KBM-7 (cell line): ENCODE data around the gene SBNO1.
"Not testable (repeated sequence)": the region's sequence is repeated elsewhere in the genome, so short reads cannot be mapped to it uniquely, and the experiment has no call there.

Experiments
- DNase-seq: peaks from one replicate; pipeline ENCODE4 v3.0.0-alpha.2; 2015
- in situ Hi-C: fragments of 300-500 bp; cut with MboI; formaldehyde crosslinking; loops from 2 replicates; pipeline ENCODE4 v1.14.3; 2020; ENCODE audit warnings: low sequenced_read_pairs, low pct_unique_long_range_greater_than_20kb, mixed read lengths

Gene SBNO1

GRCh38 chr12:123258593-123258992 lies 106.1 kb downstream of the SBNO1 start:
- no peak for DNase-seq
- in situ Hi-C loops: no loop called here

DNA sequence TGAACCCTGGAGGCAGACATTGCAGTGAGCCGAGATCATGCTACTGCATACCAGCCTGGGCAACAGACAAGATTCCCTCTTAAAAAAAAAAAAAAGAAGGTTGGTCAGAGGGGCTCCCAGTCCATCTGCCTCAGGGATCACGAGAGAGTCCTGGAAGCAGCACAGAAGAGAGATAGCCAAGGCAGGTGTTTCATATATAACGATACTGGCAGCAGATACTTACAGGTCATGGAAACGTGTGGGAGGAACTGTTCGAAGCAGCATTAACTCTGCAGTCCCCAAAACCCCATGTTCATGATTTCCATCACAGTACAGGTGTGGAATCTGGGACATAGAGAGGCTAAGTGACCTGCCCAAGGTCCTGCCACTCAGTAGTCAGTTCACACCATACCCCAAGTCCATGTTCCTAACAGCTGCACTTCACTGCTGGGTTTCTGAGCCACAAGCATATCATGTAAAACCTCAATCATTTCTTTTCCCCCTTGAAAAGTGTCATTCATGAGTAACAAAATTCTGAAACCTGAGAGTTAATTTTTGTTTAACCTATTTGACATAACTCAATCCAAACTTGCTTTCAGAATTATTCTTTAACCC lies 109.7 kb downstream of the SBNO1 start:
- DNase-seq: no peak
- in situ Hi-C loops: no loop called here

- in situ Hi-C loops: no loop called here
- no peak for DNase-seq
Measured at GRCh38 chr12:123253641-123254459, 110.8 kb downstream of the SBNO1 start.

GRCh38 chr12:123252365-123252764 lies 112.3 kb downstream of the SBNO1 start:
- in situ Hi-C loops, DNase-seq: not testable (repeated sequence)

DNA sequence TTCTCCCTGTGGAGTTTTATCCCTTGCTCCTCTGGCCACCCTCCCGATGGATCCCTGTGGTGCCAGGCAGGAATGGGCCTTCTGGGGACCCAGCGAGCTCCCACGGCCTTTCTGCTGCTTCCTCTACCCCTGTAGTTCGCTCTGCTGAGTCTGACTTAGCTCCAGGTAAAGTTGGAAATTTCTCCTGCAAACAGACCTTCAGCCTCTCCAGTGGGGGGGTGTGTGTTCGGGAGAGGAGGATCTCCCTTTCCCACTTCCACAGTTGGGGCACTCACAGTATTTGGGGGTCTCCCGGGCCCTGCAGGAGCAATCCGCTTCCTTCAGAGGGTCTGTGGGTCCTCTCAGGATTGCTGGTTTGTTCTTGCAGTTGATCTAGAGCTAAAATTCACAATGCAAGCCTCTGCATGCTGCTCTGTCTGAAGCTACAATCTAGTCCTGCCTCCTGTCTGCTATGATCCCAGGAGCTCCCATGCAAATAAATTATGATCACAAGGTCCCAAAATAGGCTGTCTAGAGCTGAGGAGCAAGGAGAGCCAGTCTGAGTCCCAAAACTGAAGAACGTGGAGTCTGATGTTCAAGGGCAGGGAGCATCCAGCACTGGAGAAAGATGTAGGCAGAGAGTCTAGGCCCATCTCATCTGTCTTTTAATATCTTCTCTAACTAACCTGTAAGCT lies 113.1 kb downstream of the SBNO1 start:
- DNase-seq: no peak
- in situ Hi-C loops: no loop called here

DNA sequence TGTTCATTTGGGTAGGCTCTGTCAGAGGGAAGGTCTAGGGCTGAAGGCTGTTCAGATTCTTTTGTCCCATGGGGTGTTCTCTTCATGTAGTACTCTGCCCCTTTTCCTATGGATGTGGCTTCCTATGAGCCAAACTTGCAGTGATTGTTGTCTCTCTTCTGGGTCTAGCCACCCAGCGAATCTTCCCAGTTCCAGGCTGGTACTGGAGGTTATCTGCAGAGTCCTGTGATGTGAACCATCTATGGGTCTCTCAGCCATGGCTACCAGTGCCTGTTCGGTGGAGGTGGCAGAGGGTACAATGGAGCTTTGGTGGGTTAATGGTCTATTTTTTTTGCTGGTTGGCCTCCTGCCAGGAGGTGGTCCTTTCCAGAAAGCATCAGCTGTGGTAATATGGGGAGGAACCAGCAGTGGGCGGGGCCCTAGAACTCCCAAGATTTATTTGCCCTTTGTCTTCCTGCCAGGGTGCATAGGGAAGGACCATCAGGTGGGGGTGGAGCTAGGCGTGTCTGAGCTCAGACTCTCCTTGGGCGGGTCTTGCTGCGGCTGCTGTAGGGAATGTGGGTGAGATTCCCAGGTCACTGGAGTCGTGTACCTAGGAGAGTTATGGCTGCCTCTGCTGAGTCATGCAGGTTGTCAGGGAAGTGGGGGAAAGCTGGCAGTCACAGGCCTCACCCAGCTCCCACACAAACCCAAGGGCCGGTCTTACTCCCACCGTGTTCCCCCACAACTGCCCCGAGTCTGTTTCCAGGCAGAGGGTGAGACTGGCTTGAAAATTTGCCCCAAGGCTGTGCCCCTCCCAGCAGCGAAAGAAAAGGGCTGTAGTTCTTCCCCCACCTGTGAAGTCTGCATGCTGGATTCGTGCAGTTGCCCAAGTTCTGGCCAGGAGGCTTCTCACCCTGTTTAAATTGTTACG lies 113.9 kb downstream of the SBNO1 start:
- in situ Hi-C loops: no loop called here
- DNase-seq: no peak

- in situ Hi-C loops: loop anchor here (25.0 kb wide), 1 partner anchor 387 kb away; no protein-coding TSS in a partner anchor
- DNase-seq: not testable (repeated sequence)
Measured at GRCh38 chr12:123248996-123249741, 115.5 kb downstream of the SBNO1 start.

DNA sequence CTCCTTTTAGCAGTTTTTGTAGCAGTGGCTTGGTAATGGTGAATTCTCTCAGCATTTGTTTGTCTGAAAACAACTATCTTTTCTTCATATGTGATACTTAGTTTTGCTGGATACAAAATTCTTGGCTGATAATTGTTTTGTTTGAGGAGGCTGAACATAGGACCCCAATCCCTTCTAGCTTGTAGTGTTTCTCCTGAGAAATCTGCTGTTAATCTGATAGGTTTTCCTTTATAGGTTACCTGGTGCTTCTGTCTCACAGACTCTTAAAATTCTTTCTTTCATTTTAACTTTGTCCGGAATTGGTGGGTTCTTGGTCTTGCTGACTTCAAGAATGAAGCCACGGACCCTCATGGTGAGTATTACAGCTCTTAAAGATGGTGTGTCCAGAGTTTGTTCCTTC lies 116.5 kb downstream of the SBNO1 start:
- in situ Hi-C loops: loop anchor here (25.0 kb wide), 1 partner anchor 386 kb away; no protein-coding TSS in a partner anchor

GRCh38 chr12:123245678-123246077 lies 119.0 kb downstream of the SBNO1 start:
- in situ Hi-C loops: loop anchor here (25.0 kb wide), 1 partner anchor 383 kb away; no protein-coding TSS in a partner anchor
- DNase-seq: no peak

More for the DNA sequence above, 116.5 kb downstream of the SBNO1 start:
- DNase-seq: not testable (repeated sequence)

GRCh38 chr12:123243671-123244262 lies 120.9 kb downstream of the SBNO1 start:
- in situ Hi-C loops: loop anchor here (25.0 kb wide), 1 partner anchor 381 kb away; no protein-coding TSS in a partner anchor
- no peak for DNase-seq

DNA sequence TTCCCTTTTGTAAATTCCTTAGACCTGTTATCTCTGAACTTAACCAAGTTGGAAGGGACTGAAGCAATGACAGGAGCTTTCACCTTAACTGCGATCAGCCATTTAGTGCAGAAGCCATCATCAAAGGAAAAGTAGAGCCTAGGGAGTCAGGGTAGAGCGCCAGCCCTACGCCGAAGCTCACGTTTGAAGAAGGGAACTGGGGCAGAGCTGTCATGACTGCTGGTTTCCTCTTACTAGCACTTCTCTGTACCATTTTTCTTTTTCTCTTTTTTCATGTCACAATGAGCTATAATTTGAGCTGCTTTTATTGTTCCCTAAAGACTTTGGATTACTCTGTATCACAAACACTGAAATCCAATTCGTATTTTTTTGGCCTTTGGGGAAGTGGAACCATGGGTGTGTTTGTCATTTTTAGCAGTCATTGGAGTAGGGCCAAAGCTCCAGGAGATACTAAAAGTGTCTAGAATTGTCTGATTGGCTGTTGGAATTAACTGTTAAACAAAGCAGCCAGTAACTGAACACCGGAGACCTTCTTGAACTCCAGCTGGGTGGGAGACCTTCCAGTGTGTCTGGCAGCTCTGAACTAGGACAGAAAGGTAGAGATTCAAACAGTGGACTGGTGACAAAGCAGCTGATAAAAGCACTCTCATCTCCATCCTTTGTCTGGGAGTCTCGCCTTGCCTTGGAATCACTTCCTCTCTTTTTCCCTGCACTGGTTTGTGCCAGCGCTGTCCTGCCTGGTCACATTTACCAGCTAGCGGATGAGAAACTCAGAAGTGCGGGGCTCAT lies 122.3 kb downstream of the SBNO1 start:
- in situ Hi-C loops: loop anchor here (25.0 kb wide), 1 partner anchor 380 kb away; no protein-coding TSS in a partner anchor
- peak; percentile 44 for DNase-seq
